Measurements from ENCODE around the gene PSD2.

Gene PSD2

DNA sequence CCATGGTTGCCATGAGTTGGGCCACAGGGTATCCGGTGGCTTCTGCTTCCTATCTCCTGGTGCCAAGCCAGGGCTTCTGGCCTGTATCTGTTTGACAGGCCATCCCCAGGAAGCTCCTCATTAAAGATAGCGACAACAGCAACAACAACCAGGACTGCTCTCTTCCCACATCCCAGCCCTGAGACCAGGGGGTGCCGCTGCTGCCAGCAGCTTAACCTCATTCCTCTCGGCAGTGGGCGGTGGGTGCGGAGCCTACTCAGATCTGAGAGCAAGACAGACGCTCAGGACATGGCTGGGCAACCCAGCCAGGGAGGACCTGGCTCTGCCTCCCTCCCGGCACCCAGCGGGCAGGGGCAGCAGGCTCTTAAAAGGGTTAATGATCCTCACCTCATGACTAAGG, 98.3 kb downstream of the PSD2 start:
- in situ Hi-C loops (cut with MboI; ENCODE audit: low pct_unique_long_range_greater_than_20kb, low sequenced_read_pairs, unreplicated experiment): no loop called here
- TF ChIP-seq, protein P1, sequence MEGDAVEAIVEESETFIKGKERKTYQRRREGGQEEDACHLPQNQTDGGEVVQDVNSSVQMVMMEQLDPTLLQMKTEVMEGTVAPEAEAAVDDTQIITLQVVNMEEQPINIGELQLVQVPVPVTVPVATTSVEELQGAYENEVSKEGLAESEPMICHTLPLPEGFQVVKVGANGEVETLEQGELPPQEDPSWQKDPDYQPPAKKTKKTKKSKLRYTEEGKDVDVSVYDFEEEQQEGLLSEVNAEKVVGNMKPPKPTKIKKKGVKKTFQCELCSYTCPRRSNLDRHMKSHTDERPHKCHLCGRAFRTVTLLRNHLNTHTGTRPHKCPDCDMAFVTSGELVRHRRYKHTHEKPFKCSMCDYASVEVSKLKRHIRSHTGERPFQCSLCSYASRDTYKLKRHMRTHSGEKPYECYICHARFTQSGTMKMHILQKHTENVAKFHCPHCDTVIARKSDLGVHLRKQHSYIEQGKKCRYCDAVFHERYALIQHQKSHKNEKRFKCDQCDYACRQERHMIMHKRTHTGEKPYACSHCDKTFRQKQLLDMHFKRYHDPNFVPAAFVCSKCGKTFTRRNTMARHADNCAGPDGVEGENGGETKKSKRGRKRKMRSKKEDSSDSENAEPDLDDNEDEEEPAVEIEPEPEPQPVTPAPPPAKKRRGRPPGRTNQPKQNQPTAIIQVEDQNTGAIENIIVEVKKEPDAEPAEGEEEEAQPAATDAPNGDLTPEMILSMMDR (IDR thresholded peaks at IDR 0.05; ENCODE audit: extremely low read depth, insufficient read depth, missing control alignments): no peak
- no peak for DNase-seq (ENCODE audit: low spot score)
